GM12878 (cell line): ENCODE data around the gene SHISA9. TPM values are rescaled to one million over a fixed set of nuclear protein-coding genes. Genes with fewer than 3 reads are reported as not detected.

Experiments used
- ATAC-seq: fragments of 200-7000 bp; cut with Tn5 transposase; 3 replicates; pipeline ENCODE4 v1.9.1; 2020; ENCODE audit warnings: mild to moderate bottlenecking, moderate library complexity
- BruUV-seq: library from RNA; stranded (reverse); fragments of 400-500 nt; replicated peaks from 2 replicates; lab custom pipeline; 2021; lab: Mats Ljungman, UMichigan
- CTCF ChIA-PET: fragments of 300-600 bp; sonication (Branson Sonifier 250); formaldehyde crosslinking; extraction: SDS; loops from one replicate; lab custom pipeline; 2021; ENCODE audit warnings: inconsistent platforms; lab: Yijun Ruan, JAX
- POLR2A ChIA-PET: fragments of 350-600 bp; formaldehyde crosslinking; extraction: SDS; loops from one replicate; lab custom pipeline; 2021; ENCODE audit warnings: inconsistent platforms; lab: Charles Lee
- RAD21 ChIA-PET: fragments of 300-600 bp; sonication (Branson Sonifier 250); formaldehyde crosslinking; loops from one replicate; lab custom pipeline; 2023; ENCODE audit warnings: antibody characterized with exemption; ENCODE audit not compliant: unreplicated experiment; lab: Charles Lee
- SMC1A ChIA-PET: fragments of 300-600 bp; sonication (Branson Sonifier 250); formaldehyde crosslinking; loops from one replicate; lab custom pipeline; 2023; ENCODE audit not compliant: unreplicated experiment, uncharacterized antibody; lab: Charles Lee
- DNase-seq: peaks from one replicate; pipeline ENCODE4 v3.0.0-alpha.2; 2011; ENCODE audit warnings: low read depth, low spot score
- FAIRE-seq: peaks from 3 replicates; lab custom pipeline; 2011; peaks lifted over from hg19 to GRCh38; lab: Jason Lieb, UNC
- H2AFZ ChIP-seq: 2 replicates; pipeline ENCODE4 v1.6.0; 2011; ENCODE audit warnings: low read depth, low read length, control low read depth; ENCODE audit not compliant: control insufficient read depth
- H3K27ac ChIP-seq: 2 replicates; pipeline ENCODE4 v1.5.1; 2011; ENCODE audit warnings: control low read depth; ENCODE audit not compliant: control insufficient read depth, insufficient read depth
- H3K27me3 ChIP-seq, 2 experiments: replicated peaks in 1 of 2; 2 replicates each; pipeline versions ENCODE4 v1.6.0 to v1.6.1; 2011; ENCODE audit warnings: low read length in 1 of 2; ENCODE audit not compliant: control insufficient read depth in 2 of 2, insufficient read depth in 2 of 2
- H3K36me3 ChIP-seq, 2 experiments: 2 replicates each; pipeline ENCODE4 v1.5.1; 2011; ENCODE audit warnings: low read length in 1 of 2; ENCODE audit not compliant: control insufficient read depth in 2 of 2, insufficient read depth in 2 of 2
- H3K4me1 ChIP-seq: 2 replicates; pipeline ENCODE4 v1.6.1; 2011; ENCODE audit warnings: mild to moderate bottlenecking, low read length, moderate library complexity, mixed read lengths; ENCODE audit not compliant: control insufficient read depth, insufficient read depth
- H3K4me2 ChIP-seq: 2 replicates; pipeline ENCODE4 v1.6.0; 2011; ENCODE audit warnings: control low read depth; ENCODE audit not compliant: control insufficient read depth, insufficient read depth
- H3K4me3 ChIP-seq: fragments of 200-600 bp; sonication (generic); 2 replicates; pipeline ENCODE4 v1.5.1; 2016
- H3K79me2 ChIP-seq: 2 replicates; pipeline ENCODE4 v1.6.0; 2011; ENCODE audit warnings: low read length; ENCODE audit not compliant: control insufficient read depth, insufficient read depth
- H3K9ac ChIP-seq: 2 replicates; pipeline ENCODE4 v1.8.0; 2011; ENCODE audit warnings: low read length, control low read depth, mixed read lengths; ENCODE audit not compliant: control insufficient read depth, insufficient read depth
- H3K9me3 ChIP-seq: replicated peaks from 3 replicates; pipeline ENCODE4 v1.5.1; 2011; ENCODE audit warnings: mild to moderate bottlenecking, low read length; ENCODE audit not compliant: control insufficient read depth, insufficient read depth
- H4K20me1 ChIP-seq: 2 replicates; pipeline ENCODE4 v1.6.0; 2011; ENCODE audit not compliant: control insufficient read depth, insufficient read depth
- ATF7 ChIP-seq: fragments of 450-650 bp; IDR thresholded peaks from 2 replicates; pipeline ENCODE4 v1.6.1; 2016; ENCODE audit warnings: low read depth, mild to moderate bottlenecking
- BHLHE40 ChIP-seq, 2 experiments: fragments of 450-650 bp in 1 of 2; IDR thresholded peaks; 2 replicates each; pipeline ENCODE4 v1.6.1; 2011 to 2017; ENCODE audit warnings: low read depth in 2 of 2, borderline replicate concordance in 1 of 2, improper control_type of control experiment in 1 of 2, low read length in 1 of 2, mild to moderate bottlenecking in 1 of 2
- BMI1 ChIP-seq: fragments of 450-650 bp; IDR thresholded peaks from 2 replicates; pipeline ENCODE4 v1.6.1; 2016; ENCODE audit warnings: mild to moderate bottlenecking, moderate library complexity, borderline replicate concordance
- DPF2 ChIP-seq: fragments of 450-650 bp; IDR thresholded peaks from 2 replicates; pipeline ENCODE4 v1.6.1; 2017; ENCODE audit warnings: mild to moderate bottlenecking
- E2F8 ChIP-seq: fragments of 450-650 bp; IDR thresholded peaks from 2 replicates; pipeline ENCODE4 v1.6.1; 2018; ENCODE audit warnings: mild to moderate bottlenecking, low read depth, moderate library complexity; ENCODE audit not compliant: partially characterized antibody
- E4F1 ChIP-seq: fragments of 450-650 bp; IDR thresholded peaks from 2 replicates; pipeline ENCODE4 v1.6.1; 2018; ENCODE audit warnings: borderline replicate concordance, mild to moderate bottlenecking; ENCODE audit not compliant: partially characterized antibody
- EP300 ChIP-seq, 2 experiments: fragments of 150-350 bp in 1 of 2; IDR thresholded peaks; 2 replicates each; pipeline ENCODE4 v1.6.1; 2011 to 2012; ENCODE audit warnings: low read depth in 2 of 2, low read length in 2 of 2, borderline replicate concordance in 1 of 2, improper control_type of control experiment in 1 of 2, inconsistent platforms in 1 of 2; ENCODE audit not compliant: control insufficient read depth in 1 of 2
- EZH2 ChIP-seq: IDR thresholded peaks from 2 replicates; pipeline ENCODE4 v1.6.1; 2012; ENCODE audit warnings: low read depth, mild to moderate bottlenecking, control low read depth, inconsistent platforms, low read length, borderline replicate concordance; ENCODE audit not compliant: control insufficient read depth
- IKZF1 ChIP-seq: fragments of 450-650 bp; conservative IDR thresholded peaks from 2 replicates; pipeline ENCODE4 v1.6.1; 2017; ENCODE audit warnings: antibody characterized with exemption, mild to moderate bottlenecking
- IKZF2 ChIP-seq, 2 experiments: fragments of 450-650 bp; IDR thresholded peaks; 2 replicates each; pipeline ENCODE4 v1.6.1; 2017; ENCODE audit warnings: mild to moderate bottlenecking in 2 of 2, moderate library complexity in 2 of 2
- MTA2 ChIP-seq: fragments of 450-650 bp; IDR thresholded peaks from 2 replicates; pipeline ENCODE4 v1.6.1; 2016; ENCODE audit warnings: low read depth, mild to moderate bottlenecking, moderate library complexity
- RAD51 ChIP-seq: fragments of 450-650 bp; IDR thresholded peaks from 2 replicates; pipeline ENCODE4 v1.6.1; 2016; ENCODE audit warnings: moderate library complexity, mild to moderate bottlenecking, inconsistent platforms
- YBX1 ChIP-seq: fragments of 450-650 bp; IDR thresholded peaks from 2 replicates; pipeline ENCODE4 v1.6.1; 2016; ENCODE audit warnings: antibody characterized with exemption
- ZNF687 ChIP-seq: fragments of 450-650 bp; IDR thresholded peaks from 2 replicates; pipeline ENCODE4 v1.6.1; 2017; ENCODE audit warnings: mild to moderate bottlenecking, moderate library complexity
- WGBS: methylation state at CpG from one replicate; pipeline ENCODE4 v1.1.6; 2016; ENCODE audit warnings: low lambda C conversion rate; ENCODE audit not compliant: insufficient replicate concordance, insufficient coverage; ENCODE audit errors: missing lambda C conversion rate; 5-methylcytosine and 5-hydroxymethylcytosine counted together
- in situ Hi-C: fragments of 300-500 bp; cut with MboI; formaldehyde crosslinking; loops from 9 replicates; pipeline ENCODE4 v1.14.3; 2018; ENCODE audit warnings: mixed read lengths
- intact Hi-C: fragments of 100-400 bp; cut with micrococcal nuclease; formaldehyde crosslinking; loops from one replicate; pipeline ENCODE4 v1.14.2; 2022; ENCODE audit not compliant: unreplicated experiment
- polyA plus RNA-seq, 11 experiments: library from polyadenylated mRNA; depleted of rRNA in 4 of 11; unstranded in 6 of 11; stranded (reverse) in 5 of 11; fragments of >200 nt; fragmentation: Nextera tagmentation in 4 of 11; fragmentation: Illumina TruSeq in 1 of 11; extraction: Ambion mirVana in 4 of 11; extraction: Trizol in 1 of 11; gene quantifications; 1 replicate in 1 of 11; 2 replicates in 10 of 11; pipeline versions ENCODE4 v1.2.1 to v1.2.3, GENCODE V29; 2011 to 2016; ENCODE audit warnings: inconsistent platforms in 2 of 11, missing spikeins in 2 of 11, low read depth in 1 of 11
- total RNA-seq, 4 experiments: library from RNA; depleted of rRNA in 3 of 4; stranded (reverse); fragments of >200 nt in 3 of 4; fragmentation: Illumina TruSeq in 1 of 4; extraction: Trizol in 1 of 4; gene quantifications; 2 replicates each; pipeline versions ENCODE4 v1.2.1 to v1.2.3, GENCODE V29; 2013 to 2021

The SHISA9 gene
- total and polyA plus RNA-seq, 10 of the 15 experiments (the other 5 are each of a cell fraction or from before 2014, with no cell fraction given): 0.03 to 25.5 (median 0.07) TPM

DNA sequence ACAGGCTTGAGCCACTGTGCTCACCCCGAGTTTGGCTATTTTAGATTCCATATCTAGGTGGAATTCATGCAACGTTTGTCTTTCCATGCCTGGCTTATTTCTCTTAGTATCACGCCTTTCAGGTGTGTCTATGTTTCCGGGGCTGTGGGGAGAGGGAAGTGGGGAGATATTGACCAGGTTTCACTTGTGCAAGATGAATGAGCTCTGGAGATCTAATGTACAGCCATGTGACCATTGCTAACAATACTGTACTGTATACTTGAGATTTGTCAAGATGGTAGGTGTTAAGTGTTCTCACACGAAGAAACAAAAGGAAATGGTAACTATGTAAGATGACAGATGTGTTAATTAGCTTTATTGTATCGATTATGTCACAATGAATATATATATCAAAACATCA is 199.6 kb downstream of the SHISA9 start:
- ChIA-PET SMC1A (interaction anchor here (0.6 to 3.4 kb wide), 18 partner anchors 10 to 565 kb away, joined by 3 to 28 read pairs (median 4); no protein-coding TSS in a partner anchor), POLR2A (interaction anchor here (0.6 to 3.3 kb wide), 3 partner anchors 14 to 276 kb away, joined by 3 to 17 read pairs (median 4); no protein-coding TSS in a partner anchor)
- in situ Hi-C loops: no loop called here
- TF ChIP-seq ZNF687: peak; percentile 77; the same call in 1 of the 2 replicates
- TF ChIP-seq IKZF2 (IDR thresholded peaks at IDR 0.05): peak; percentile 52; a peak in 2 of 4 replicates
- TF ChIP-seq EP300 (IDR thresholded peaks at IDR 0.05; ENCODE audit: borderline replicate concordance in 1 of 2, control insufficient read depth in 1 of 2, low read depth in 2 of 2, low read length in 2 of 2): no peak
- TF ChIP-seq MTA2: peak; percentile 76
- TF ChIP-seq E2F8: no peak
- TF ChIP-seq ATF7: peak; percentile 77
- 0 out of 2 replicates have a peak, but pooled peaks have one; percentile 18 for TF ChIP-seq BMI1
- TF ChIP-seq E4F1: no peak
- peak; percentile 58 for TF ChIP-seq IKZF1
- TF ChIP-seq DPF2: 0 out of 2 replicates have a peak, but pooled peaks have one; percentile 39
- TF ChIP-seq BHLHE40 (IDR thresholded peaks at IDR 0.05; ENCODE audit: borderline replicate concordance in 1 of 2, low read depth in 2 of 2, low read length in 1 of 2): peak in 1 of 2 experiments; percentile 26; a peak in 1 of 4 replicates
- no peak for TF ChIP-seq YBX1
- TF ChIP-seq EZH2: no peak
- TF ChIP-seq RAD51: peak; percentile 77

More for the DNA sequence above, 199.6 kb downstream of the SHISA9 start:
- 17% methylated on average over 6 of the region's 6 CpGs for WGBS
- peak; percentile 57 for ATAC-seq
- no peak for DNase-seq
- ChIA-PET CTCF (interaction anchor here (1.1 to 2.3 kb wide), 4 partner anchors 9 to 44 kb away, joined by 3 to 6 read pairs (median 4); no protein-coding TSS in a partner anchor), RAD21 (interaction anchor here (0.7 to 4.6 kb wide), 12 partner anchors 12 to 197 kb away, joined by 3 to 26 read pairs (median 4); no protein-coding TSS in a partner anchor)
- no peak overlapping the region for H3K4me3 ChIP-seq
- intact Hi-C loops: no loop called here
- no peaks in the 10 kb centered on the region for H3K27me3 ChIP-seq
- H3K9ac ChIP-seq: no peak overlapping the region
- no peaks in the 10 kb centered on the region for H3K4me1 ChIP-seq
- no peaks in the 10 kb centered on the region for H3K9me3 ChIP-seq
- FAIRE-seq: no peak
- H3K36me3 ChIP-seq: no peaks in the 10 kb centered on the region
- no peak overlapping the region for H2AFZ ChIP-seq
- H3K4me2 ChIP-seq: no peak overlapping the region
- no TSS peak for BruUV-seq
- H3K27ac ChIP-seq: no peak overlapping the region
- H3K79me2 ChIP-seq: no peaks in the 10 kb centered on the region
- H4K20me1 ChIP-seq: no peaks in the 10 kb centered on the region
